Adrenal gland (tissue), 5 donors: ENCODE results near the gene TRIO.

Experiments used
- CTCF ChIP-seq, 6 experiments: fragments of 450-650 bp in 4 of 6; fragments of 200-600 bp in 2 of 6; sonication (generic) in 1 of 6; IDR thresholded peaks; 1 replicate in 5 of 6; 2 replicates in 1 of 6; pipeline versions ENCODE4 v1.5.1 to v1.8.0; 2016 to 2021; ENCODE audit warnings: antibody characterized with exemption in 6 of 6, mild to moderate bottlenecking in 2 of 6, moderate library complexity in 1 of 6
- POLR2A ChIP-seq, 2 donors: fragments of 450-650 bp; IDR thresholded peaks; one replicate each; pipeline ENCODE4 v1.6.1; 2017; ENCODE audit warnings: antibody characterized with exemption in 2 of 2, mild to moderate bottlenecking in 2 of 2, moderate library complexity in 1 of 2
- donor health status: DM: no; HTN: no; CAD: no.

- TF ChIP-seq CTCF (IDR thresholded peaks at IDR 0.05) (no peak), POLR2A (IDR thresholded peaks at IDR 0.05) (no peak)
Measured at GRCh38 chr5:14276380-14276779, 133.2 kb downstream of the TRIO start.
